Measurements from ENCODE around the gene DGKE.

The DGKE gene

GRCh38 chr17:56793957-56794356 is 40.0 kb upstream of the DGKE start:
- no peak overlapping the region for H3K4me3 ChIP-seq (ENCODE audit: low read depth, low read length)
- DNase-seq (ENCODE audit: low read depth, low spot score) = no peak
- in situ Hi-C loops (cut with HindIII; ENCODE audit: low sequenced_read_pairs) = no loop called here
- no peak for TF ChIP-seq CTCF (IDR thresholded peaks at IDR 0.05; ENCODE audit: low read depth, low read length)

GRCh38 chr17:56795221-56795865 is 38.6 kb upstream of the DGKE start:
- no peak for DNase-seq (ENCODE audit: low read depth, low spot score)
- in situ Hi-C loops (cut with HindIII; ENCODE audit: low sequenced_read_pairs) = no loop called here
- H3K4me3 ChIP-seq (ENCODE audit: low read depth, low read length) = no peak overlapping the region
- no peak for TF ChIP-seq CTCF (IDR thresholded peaks at IDR 0.05; ENCODE audit: low read depth, low read length)

GRCh38 chr17:56796536-56796935 is 37.4 kb upstream of the DGKE start:
- in situ Hi-C loops (cut with HindIII; ENCODE audit: low sequenced_read_pairs) = no loop called here
- no peak for DNase-seq (ENCODE audit: low read depth, low spot score)
- H3K4me3 ChIP-seq (ENCODE audit: low read depth, low read length) = no peak overlapping the region
- no peak for TF ChIP-seq CTCF (IDR thresholded peaks at IDR 0.05; ENCODE audit: low read depth, low read length)

- TF ChIP-seq CTCF (IDR thresholded peaks at IDR 0.05; ENCODE audit: low read depth, low read length) = no peak
- H3K4me3 ChIP-seq (ENCODE audit: low read depth, low read length) = no peak overlapping the region
- no peak for DNase-seq (ENCODE audit: low read depth, low spot score)
- in situ Hi-C loops (cut with HindIII; ENCODE audit: low sequenced_read_pairs) = no loop called here
Observed at GRCh38 chr17:56798916-56799315, 35.0 kb upstream of the DGKE start.

- no peak for TF ChIP-seq CTCF (IDR thresholded peaks at IDR 0.05; ENCODE audit: low read depth, low read length)
- DNase-seq (ENCODE audit: low read depth, low spot score) = no peak
- H3K4me3 ChIP-seq (ENCODE audit: low read depth, low read length) = no peak overlapping the region
- in situ Hi-C loops (cut with HindIII; ENCODE audit: low sequenced_read_pairs) = no loop called here
Observed at GRCh38 chr17:56801459-56802178, 32.3 kb upstream of the DGKE start.

- DNase-seq (ENCODE audit: low read depth, low spot score) = no peak
- TF ChIP-seq CTCF (IDR thresholded peaks at IDR 0.05; ENCODE audit: low read depth, low read length) = no peak
Observed at GRCh38 chr17:56803071-56803470, 30.9 kb upstream of the DGKE start.

More at GRCh38 chr17:56803071-56803470, 30.9 kb upstream of the DGKE start:
- H3K4me3 ChIP-seq (ENCODE audit: low read depth, low read length) = no peak overlapping the region
- in situ Hi-C loops (cut with HindIII; ENCODE audit: low sequenced_read_pairs) = no loop called here
